HCT116 (cell line): ENCODE measurements around the gene SLC31A1. TPM values are rescaled to one million over a fixed set of nuclear protein-coding genes. Genes with fewer than 3 reads are reported as not detected.

Experiments
- ATAC-seq: fragments of 200-7000 bp; cut with Tn5 transposase; 2 replicates; pipeline ENCODE4 v1.9.1; 2020; ENCODE audit warnings: mild to moderate bottlenecking, moderate library complexity
- BruUV-seq: library from RNA; stranded (reverse); fragments of 400-500 nt; replicated peaks from 2 replicates; lab custom pipeline; 2021; lab: Mats Ljungman, UMichigan
- CTCF ChIA-PET: fragments of 300-600 bp; sonication (Branson Sonifier 250); formaldehyde crosslinking; loops from one replicate; lab custom pipeline; 2021; ENCODE audit warnings: antibody characterized with exemption; lab: Charles Lee
- POLR2A ChIA-PET: fragments of 300-600, 350-600 bp; sonication (Branson Sonifier 250); formaldehyde crosslinking; loops from one replicate; lab custom pipeline; 2021; ENCODE audit warnings: antibody characterized with exemption; lab: Charles Lee
- RAD21 ChIA-PET, 2 experiments: fragments of 300-600 bp; sonication (Branson Sonifier 250); formaldehyde crosslinking; loops; one replicate each; lab custom pipeline; 2023; ENCODE audit warnings: low total read pairs in 2 of 2; ENCODE audit not compliant: uncharacterized antibody in 2 of 2, unreplicated experiment in 2 of 2, low non-redundant PET in 1 of 2; lab: Charles Lee
- DNase-seq: peaks from one replicate; pipeline ENCODE4 v3.0.0-alpha.2; 2010; ENCODE audit warnings: low read depth, low spot score
- H2AFZ ChIP-seq: fragments of 200-600 bp; shearing (Covaris generic), sonication (generic); 2 replicates; pipeline ENCODE4 v1.6.1; 2017; ENCODE audit warnings: low read depth, mixed run types, mixed read lengths, antibody characterized with exemption, low read length; ENCODE audit not compliant: poor library complexity, severe bottlenecking
- H3K27ac ChIP-seq: 2 replicates; pipeline ENCODE4 v1.5.1; 2012; ENCODE audit warnings: low read depth, low read length
- H3K27me3 ChIP-seq: fragments of 200-600 bp; sonication (generic); 2 replicates; pipeline ENCODE4 v1.6.1; 2016; ENCODE audit warnings: mixed run types, low read length, mixed read lengths; ENCODE audit not compliant: insufficient read depth
- H3K36me3 ChIP-seq, 2 experiments: fragments of 200-500 bp in 1 of 2; fragments of 200-600 bp in 1 of 2; sonication (Bioruptor generic) in 1 of 2; sonication (generic) in 1 of 2; 2 replicates each; pipeline versions ENCODE4 v1.5.1 to v1.6.1; 2014 to 2016; ENCODE audit warnings: low read length in 2 of 2, inconsistent platforms in 1 of 2, mixed read lengths in 1 of 2, mixed run types in 1 of 2; ENCODE audit not compliant: insufficient read depth in 2 of 2, control insufficient read depth in 1 of 2
- H3K4me1 ChIP-seq, 2 experiments: fragments of 200-600 bp in 1 of 2; sonication (generic) in 1 of 2; 2 replicates each; pipeline versions ENCODE4 v1.5.1 to v1.6.1; 2012 to 2017; ENCODE audit warnings: low read length in 2 of 2, inconsistent platforms in 1 of 2, mild to moderate bottlenecking in 1 of 2, mixed read lengths in 1 of 2, mixed run types in 1 of 2, moderate library complexity in 1 of 2; ENCODE audit not compliant: insufficient read depth in 2 of 2, control insufficient read depth in 1 of 2
- H3K4me2 ChIP-seq: fragments of 200-600 bp; sonication (generic); 2 replicates; pipeline ENCODE4 v1.6.1; 2017; ENCODE audit warnings: mixed run types, low read length, mixed read lengths
- H3K4me3 ChIP-seq, 2 experiments: fragments of 200-600 bp in 1 of 2; sonication (generic) in 1 of 2; replicated peaks in 1 of 2; 2 replicates each; pipeline ENCODE4 v1.5.1; 2011 to 2016; ENCODE audit warnings: low read length in 2 of 2, control low read depth in 1 of 2, low read depth in 1 of 2, mild to moderate bottlenecking in 1 of 2, mixed read lengths in 1 of 2, mixed run types in 1 of 2
- H3K79me2 ChIP-seq: fragments of 200-600 bp; sonication (generic); 2 replicates; pipeline ENCODE4 v1.6.1; 2017; ENCODE audit warnings: mild to moderate bottlenecking, mixed run types, low read length, moderate library complexity, mixed read lengths; ENCODE audit not compliant: insufficient read depth
- H3K9ac ChIP-seq: fragments of 200-600 bp; sonication (generic); 2 replicates; pipeline ENCODE4 v1.6.1; 2016; ENCODE audit warnings: low read length, mixed read lengths
- H3K9me2 ChIP-seq: fragments of 200-600 bp; sonication (generic), shearing (Covaris generic); 2 replicates; pipeline ENCODE4 v1.6.1; 2017; ENCODE audit warnings: mixed run types, mild to moderate bottlenecking, moderate library complexity; ENCODE audit not compliant: insufficient read depth
- H3K9me3 ChIP-seq, 2 experiments: fragments of 200-500 bp in 1 of 2; fragments of 200-600 bp in 1 of 2; sonication (Bioruptor generic) in 1 of 2; sonication (generic) in 1 of 2; 2 replicates each; pipeline ENCODE4 v1.6.1; 2014 to 2017; ENCODE audit warnings: low read length in 2 of 2, mixed read lengths in 2 of 2, inconsistent platforms in 1 of 2, low read depth in 1 of 2, mild to moderate bottlenecking in 1 of 2, mixed run types in 1 of 2, moderate library complexity in 1 of 2; ENCODE audit not compliant: control insufficient read depth in 1 of 2, insufficient read depth in 1 of 2
- H4K20me1 ChIP-seq: fragments of 200-600 bp; sonication (generic), shearing (Covaris generic); 2 replicates; pipeline ENCODE4 v1.6.1; 2017; ENCODE audit warnings: mixed run types, mild to moderate bottlenecking, moderate library complexity; ENCODE audit not compliant: insufficient read depth
- ATF3 ChIP-seq: IDR thresholded peaks from 2 replicates; pipeline ENCODE4 v1.6.1; 2012
- CEBPB ChIP-seq: IDR thresholded peaks from 2 replicates; pipeline ENCODE4 v1.6.1; 2012; ENCODE audit warnings: low read depth
- CTCF ChIP-seq, 3 experiments: fragments of 200-600 bp in 1 of 3; sonication (generic) in 1 of 3; IDR thresholded peaks in 2 of 3; conservative IDR thresholded peaks in 1 of 3; 2 replicates each; pipeline ENCODE4 v1.5.1; 2012 to 2017; ENCODE audit warnings: low read depth in 2 of 3, low read length in 2 of 3, antibody characterized with exemption in 1 of 3, borderline replicate concordance in 1 of 3, control low read depth in 1 of 3, mild to moderate bottlenecking in 1 of 3, mixed read lengths in 1 of 3, mixed run types in 1 of 3, moderate library complexity in 1 of 3; ENCODE audit not compliant: insufficient read depth in 1 of 3
- EGR1 ChIP-seq: IDR thresholded peaks from 2 replicates; pipeline ENCODE4 v1.6.1; 2012; ENCODE audit warnings: low read depth
- ELF1 ChIP-seq: IDR thresholded peaks from 2 replicates; pipeline ENCODE4 v1.6.1; 2012; ENCODE audit warnings: low read depth, borderline replicate concordance
- EZH2 ChIP-seq: fragments of 200-600 bp; sonication (generic); IDR thresholded peaks from 2 replicates; pipeline ENCODE4 v1.6.1; 2017; ENCODE audit warnings: antibody characterized with exemption, mixed run types
- EZH2phosphoT487 ChIP-seq: fragments of 200-600 bp; IDR thresholded peaks from 2 replicates; pipeline ENCODE4 v1.6.1; 2018; ENCODE audit warnings: antibody characterized with exemption, borderline replicate concordance
- JUND ChIP-seq: IDR thresholded peaks from 2 replicates; pipeline ENCODE4 v1.6.1; 2012
- POLR2A ChIP-seq: IDR thresholded peaks from 2 replicates; pipeline ENCODE4 v1.7.0; 2011; ENCODE audit warnings: borderline replicate concordance; ENCODE audit not compliant: insufficient read depth, insufficient read length; ENCODE audit errors: extremely low read depth
- SRF ChIP-seq: IDR thresholded peaks from 2 replicates; pipeline ENCODE4 v1.6.1; 2012; ENCODE audit warnings: low read depth
- TCF7L2 ChIP-seq: IDR thresholded peaks from 2 replicates; pipeline ENCODE4 v1.7.0; 2011; ENCODE audit warnings: borderline replicate concordance, inconsistent platforms; ENCODE audit not compliant: insufficient read depth, insufficient read length; ENCODE audit errors: extremely low read depth
- YY1 ChIP-seq: IDR thresholded peaks from 2 replicates; pipeline ENCODE4 v1.6.1; 2011; ENCODE audit warnings: low read length, low read depth, moderate library complexity, mild to moderate bottlenecking; ENCODE audit not compliant: insufficient replicate concordance; ENCODE audit errors: extremely low read depth
- ZBTB33 ChIP-seq: IDR thresholded peaks from 2 replicates; pipeline ENCODE4 v1.6.1; 2011; ENCODE audit warnings: mild to moderate bottlenecking, low read length, moderate library complexity; ENCODE audit not compliant: insufficient replicate concordance; ENCODE audit errors: extremely low read depth
- ZFX ChIP-seq: fragments of 450-650 bp; IDR thresholded peaks from 2 replicates; pipeline ENCODE4 v1.6.1; 2017
- intact Hi-C: fragments of 100-400 bp; cut with micrococcal nuclease; formaldehyde crosslinking; loops from 2 replicates; pipeline ENCODE4 v1.10.0; 2022
- total RNA-seq: library from RNA; stranded (reverse); gene quantifications from one replicate; pipeline ENCODE4 v1.2.1, GENCODE V29; 2021; ENCODE audit not compliant: unreplicated experiment

The SLC31A1 gene
- total RNA-seq, 1 experiment from 2014 or later, result 24.4 TPM

- H3K36me3 ChIP-seq, result no peaks in the 10 kb centered on the region
- no peak overlapping the region for H3K9ac ChIP-seq
- no peak overlapping the region for H3K27ac ChIP-seq
- H3K27me3 ChIP-seq, result no peaks in the 10 kb centered on the region
- H3K4me1 ChIP-seq, result no peaks in the 10 kb centered on the region
- intact Hi-C loops, result no loop called here
- no peaks in the 10 kb centered on the region for H3K9me3 ChIP-seq
- H4K20me1 ChIP-seq, result no peaks in the 10 kb centered on the region
- no peak overlapping the region for H3K4me2 ChIP-seq
- TF ChIP-seq EGR1, result no peak
- no peak for TF ChIP-seq JUND
- TF ChIP-seq ELF1, result no peak
- TF ChIP-seq SRF, result no peak
- TF ChIP-seq ZFX, result no peak
- TF ChIP-seq CTCF (IDR thresholded peaks at IDR 0.05 in 2 of 3, conservative IDR thresholded peaks at IDR 0.05 in 1 of 3; ENCODE audit: borderline replicate concordance in 1 of 3, insufficient read depth in 1 of 3, low read depth in 2 of 3, low read length in 2 of 3), result no peak
- no peak for TF ChIP-seq YY1
- no peak for TF ChIP-seq CEBPB
- no peak for TF ChIP-seq ZBTB33
- TF ChIP-seq POLR2A, result no peak
- TF ChIP-seq ATF3, result no peak
- TF ChIP-seq EZH2, result no peak
- no peak for TF ChIP-seq EZH2phosphoT487
- no peak for TF ChIP-seq TCF7L2
- CTCF ChIA-PET, result no interaction called here
- no peaks in the 10 kb centered on the region for H3K79me2 ChIP-seq
- no peak for DNase-seq
- H2AFZ ChIP-seq, result no peak overlapping the region
- H3K4me3 ChIP-seq, result no peak overlapping the region
- no peak for ATAC-seq
- POLR2A ChIA-PET, result no interaction called here
- RAD21 ChIA-PET, result interaction anchor here in 1 of 2 experiments (0.5 kb wide), 1 partner anchor 252 kb away, joined by 4 read pairs; no protein-coding TSS in a partner anchor
- H3K9me2 ChIP-seq, result no peaks in the 10 kb centered on the region
- BruUV-seq, result no TSS peak
These were observed 91.9 kb downstream of the SLC31A1 start for GRCh38 chr9:113313261-113313660.

Other genes with a start within 250 kb of the SLC31A1 start
- gene ZNF883, start 209.4 kb upstream of the SLC31A1 start, total RNA-seq, result not detected
- gene ZFP37, start 164.8 kb upstream of the SLC31A1 start, total RNA-seq, result 1.8 TPM
- 4.7 TPM for gene SLC31A2, start 70.5 kb upstream of the SLC31A1 start, total RNA-seq
- gene FKBP15, start 267 bp upstream of the SLC31A1 start, total RNA-seq, result 13.8 TPM
- gene CDC26, start 54.0 kb downstream of the SLC31A1 start, total RNA-seq, result 22.0 TPM
- gene PRPF4, start 54.1 kb downstream of the SLC31A1 start, total RNA-seq, result 53.9 TPM
- gene RNF183, start 81.8 kb downstream of the SLC31A1 start, total RNA-seq, result 0.12 TPM
- gene WDR31, start 118.7 kb downstream of the SLC31A1 start, total RNA-seq, result 5.9 TPM
- 22.7 TPM for gene BSPRY, start 128.0 kb downstream of the SLC31A1 start, total RNA-seq
- 21.8 TPM for gene HDHD3, start 155.4 kb downstream of the SLC31A1 start, total RNA-seq
- 14.0 TPM for gene ALAD, start 179.7 kb downstream of the SLC31A1 start, total RNA-seq
- gene POLE3, start 189.1 kb downstream of the SLC31A1 start, total RNA-seq, result 65.1 TPM
- gene C9orf43, start 189.2 kb downstream of the SLC31A1 start, total RNA-seq, result 0.71 TPM
- gene RGS3, start 242.2 kb downstream of the SLC31A1 start, total RNA-seq, result 39.4 TPM